ENCODE measurements around the gene UBE3D.

GRCh38 chr6:82953871-82954270 is 111.8 kb downstream of the UBE3D start:
- TF ChIP-seq EZH2 (IDR thresholded peaks at IDR 0.05; ENCODE audit: borderline replicate concordance) = no peak
- no peak for TF ChIP-seq CTCF (IDR thresholded peaks at IDR 0.05; ENCODE audit: poor library complexity)
- no peak for TF ChIP-seq EZH2phosphoT487 (IDR thresholded peaks at IDR 0.05; ENCODE audit: low read depth, severe bottlenecking, unreplicated experiment)
